Measurements from ENCODE around the gene NUCB1. TPM values are rescaled to one million over a fixed set of nuclear protein-coding genes. Genes with fewer than 3 reads are reported as not detected.
A peak's percentile ranks its signal among the peaks of the same experiment; 100 is the strongest.

Gene NUCB1
- total and polyA plus RNA-seq, 2 donors (not counting 3 experiments of a cell fraction or from before 2014, with no cell fraction given), result 194 to 231 TPM

- intact Hi-C loops (cut with micrococcal nuclease) (no loop called here), dilution Hi-C loops (cut with MboI; ENCODE audit: extremely low pct_ligation_motif_present, low sequenced_read_pairs) (no loop called here)
- ChIA-PET POLR2A (no interaction called here), CTCF (interaction anchor here (0.9 kb wide), 1 partner anchor 49 kb away, joined by 3 read pairs; no protein-coding TSS in a partner anchor)
- no peaks in the 10 kb centered on the region for H3K9me3 ChIP-seq (replicated peaks; ENCODE audit: control insufficient read depth, insufficient read depth, low read length)
- BruUV-seq (replicated peaks), result no TSS peak
- TF ChIP-seq MAX (IDR thresholded peaks at IDR 0.05; ENCODE audit: insufficient read depth, insufficient read length) (no peak), GATA2 (IDR thresholded peaks at IDR 0.05; ENCODE audit: insufficient read depth, insufficient read length, low read depth, low read length) (no peak)
- peaks cover 2% of the 10 kb centered on the region for H3K4me1 ChIP-seq (ENCODE audit: control insufficient read depth, extremely low read depth, insufficient read depth, low read length)
- no peak overlapping the region for H3K4me3 ChIP-seq (replicated peaks in 1 of 3; ENCODE audit: insufficient read depth in 1 of 3, low read depth in 1 of 3, low read length in 3 of 3)
- no peak for DNase-seq (ENCODE audit: low read depth, low spot score)
- FAIRE-seq, result no peak
- H3K27me3 ChIP-seq (ENCODE audit: control insufficient read depth in 2 of 2, insufficient read depth in 2 of 2, low read length in 2 of 2), result no peaks in the 10 kb centered on the region
- no peak overlapping the region for H2AFZ ChIP-seq (ENCODE audit: low read depth, low read length)
- no peaks in the 10 kb centered on the region for H3K79me2 ChIP-seq (ENCODE audit: control insufficient read depth, insufficient read depth, low read length)
- H3K9ac ChIP-seq (replicated peaks; ENCODE audit: extremely low read depth, insufficient read depth, low read length), result no peak overlapping the region
- H3K4me2 ChIP-seq (ENCODE audit: insufficient read depth, low read length), result no peak overlapping the region
- no peaks in the 10 kb centered on the region for H3K9me1 ChIP-seq (replicated peaks; ENCODE audit: control insufficient read depth, extremely low read depth, insufficient read depth, low read length)
- no peak overlapping the region for H3K27ac ChIP-seq (ENCODE audit: insufficient read depth, low read depth, low read length)
- no peaks in the 10 kb centered on the region for H4K20me1 ChIP-seq (replicated peaks; ENCODE audit: control insufficient read depth, extremely low read depth, insufficient read depth, low read length)
- H3K36me3 ChIP-seq (ENCODE audit: control insufficient read depth in 2 of 2, extremely low read depth in 1 of 2, insufficient read depth in 2 of 2, low read length in 2 of 2), result peaks cover 2 to 31% of the 10 kb centered on the region in 2 experiments
These were observed 21.8 kb downstream of the NUCB1 start for GRCh38 chr19:48921721-48922500.

GRCh38 chr19:48922548-48923490 is 22.7 kb downstream of the NUCB1 start:
- H3K4me3 ChIP-seq (replicated peaks in 1 of 3; ENCODE audit: insufficient read depth in 1 of 3, low read depth in 1 of 3, low read length in 3 of 3), result no peak overlapping the region
- no peaks in the 10 kb centered on the region for H3K9me3 ChIP-seq (replicated peaks; ENCODE audit: control insufficient read depth, insufficient read depth, low read length)
- no peak overlapping the region for H3K9ac ChIP-seq (replicated peaks; ENCODE audit: extremely low read depth, insufficient read depth, low read length)
- no peak overlapping the region for H3K27ac ChIP-seq (ENCODE audit: insufficient read depth, low read depth, low read length)
- FAIRE-seq, result no peak
- peaks cover 2 to 31% of the 10 kb centered on the region in 2 experiments for H3K36me3 ChIP-seq (ENCODE audit: control insufficient read depth in 2 of 2, extremely low read depth in 1 of 2, insufficient read depth in 2 of 2, low read length in 2 of 2)
- H2AFZ ChIP-seq (ENCODE audit: low read depth, low read length), result no peak overlapping the region
- TF ChIP-seq MAX (IDR thresholded peaks at IDR 0.05; ENCODE audit: insufficient read depth, insufficient read length), result no peak
- TF ChIP-seq POLR2A (IDR thresholded peaks at IDR 0.05; ENCODE audit: low read depth, low read length), result no peak
- no peak for TF ChIP-seq JUN (IDR thresholded peaks at IDR 0.05; ENCODE audit: borderline replicate concordance, insufficient read depth, insufficient read length, low read depth)
- TF ChIP-seq MYC (IDR thresholded peaks at IDR 0.05; ENCODE audit: low read depth, low read length), result no peak
- TF ChIP-seq POLR2AphosphoS5 (IDR thresholded peaks at IDR 0.05; ENCODE audit: insufficient read depth, low read depth, low read length), result no peak
- no peak for TF ChIP-seq EZH2 (IDR thresholded peaks at IDR 0.05; ENCODE audit: borderline replicate concordance, low read depth, low read length, severe bottlenecking)
- no peak for TF ChIP-seq CTCF (IDR thresholded peaks at IDR 0.05; ENCODE audit: extremely low read depth in 1 of 2, insufficient read depth in 1 of 2, low read depth in 1 of 2, low read length in 2 of 2)
- TF ChIP-seq GATA2 (IDR thresholded peaks at IDR 0.05; ENCODE audit: insufficient read depth, insufficient read length, low read depth, low read length), result no peak
- no peak for TF ChIP-seq FOS (IDR thresholded peaks at IDR 0.05; ENCODE audit: borderline replicate concordance, insufficient read depth, low read length)
- H4K20me1 ChIP-seq (replicated peaks; ENCODE audit: control insufficient read depth, extremely low read depth, insufficient read depth, low read length), result no peaks in the 10 kb centered on the region
- TSS peak; percentile 85 for BruUV-seq (replicated peaks)
- H3K4me2 ChIP-seq (ENCODE audit: insufficient read depth, low read length), result no peak overlapping the region
- H3K27me3 ChIP-seq (ENCODE audit: control insufficient read depth in 2 of 2, insufficient read depth in 2 of 2, low read length in 2 of 2), result no peaks in the 10 kb centered on the region
- DNase-seq (ENCODE audit: low read depth, low spot score), result no peak
- H3K79me2 ChIP-seq (ENCODE audit: control insufficient read depth, insufficient read depth, low read length), result no peaks in the 10 kb centered on the region
- ChIA-PET CTCF (no interaction called here), POLR2A (no interaction called here)
- H3K4me1 ChIP-seq (ENCODE audit: control insufficient read depth, extremely low read depth, insufficient read depth, low read length), result peaks cover 2% of the 10 kb centered on the region
- no peaks in the 10 kb centered on the region for H3K9me1 ChIP-seq (replicated peaks; ENCODE audit: control insufficient read depth, extremely low read depth, insufficient read depth, low read length)
- dilution Hi-C loops (cut with MboI; ENCODE audit: extremely low pct_ligation_motif_present, low sequenced_read_pairs) (no loop called here), intact Hi-C loops (cut with micrococcal nuclease) (no loop called here)

Data from endothelial cell of umbilical vein (primary cell).